Stimulated activated CD8-positive, alpha-beta memory T cell treated with anti-CD3 and anti-CD28 coated beads, Interleukin-15, amount 100 ng/mL, for 48 hours (primary cell): Measurements from ENCODE around the gene PEX13.
A peak's percentile ranks its signal among the peaks of the same experiment; 100 is the strongest.

Experiments used
- DNase-seq, 2 donors: peaks; one replicate each; pipeline ENCODE4 v3.0.0-alpha.2; 2020; ENCODE audit warnings: low read depth in 2 of 2

Gene PEX13

GRCh38 chr2:61065714-61066709, 48.5 kb downstream of the PEX13 start, which contains the start of gene SANBR:
Gene SANBR, plus strand, starts transcription at chr2:61065871. Its CDS starts 4,480 bp downstream, at chr2:61070351.
- DNase-seq, result peak; percentile 77 to 79

- DNase-seq, result no peak
Measured at GRCh38 chr2:61074100-61074499, 56.6 kb downstream of the PEX13 start.

- DNase-seq, result no peak
Measured at GRCh38 chr2:61085883-61086282, 68.4 kb downstream of the PEX13 start.

GRCh38 chr2:61089797-61090196, 72.3 kb downstream of the PEX13 start:
- DNase-seq, result no peak

- no peak for DNase-seq
Measured at GRCh38 chr2:61090386-61090921, 72.9 kb downstream of the PEX13 start.

- no peak for DNase-seq
Measured at GRCh38 chr2:61091485-61091884, 74.0 kb downstream of the PEX13 start.

- DNase-seq, result no peak
Measured at GRCh38 chr2:61096438-61096837, 78.9 kb downstream of the PEX13 start.

- DNase-seq, result no peak
Measured at GRCh38 chr2:61100801-61101200, 83.3 kb downstream of the PEX13 start.
